Measurements from ENCODE around the gene TTLL5.
"Not testable (repeated sequence)": the region's sequence is repeated elsewhere in the genome, so short reads cannot be mapped to it uniquely, and the experiment has no call there.

TTLL5 gene

GRCh38 chr14:75920421-75920820 is 259.4 kb downstream of the TTLL5 start:
- not testable (repeated sequence) for DNase-seq

DNA sequence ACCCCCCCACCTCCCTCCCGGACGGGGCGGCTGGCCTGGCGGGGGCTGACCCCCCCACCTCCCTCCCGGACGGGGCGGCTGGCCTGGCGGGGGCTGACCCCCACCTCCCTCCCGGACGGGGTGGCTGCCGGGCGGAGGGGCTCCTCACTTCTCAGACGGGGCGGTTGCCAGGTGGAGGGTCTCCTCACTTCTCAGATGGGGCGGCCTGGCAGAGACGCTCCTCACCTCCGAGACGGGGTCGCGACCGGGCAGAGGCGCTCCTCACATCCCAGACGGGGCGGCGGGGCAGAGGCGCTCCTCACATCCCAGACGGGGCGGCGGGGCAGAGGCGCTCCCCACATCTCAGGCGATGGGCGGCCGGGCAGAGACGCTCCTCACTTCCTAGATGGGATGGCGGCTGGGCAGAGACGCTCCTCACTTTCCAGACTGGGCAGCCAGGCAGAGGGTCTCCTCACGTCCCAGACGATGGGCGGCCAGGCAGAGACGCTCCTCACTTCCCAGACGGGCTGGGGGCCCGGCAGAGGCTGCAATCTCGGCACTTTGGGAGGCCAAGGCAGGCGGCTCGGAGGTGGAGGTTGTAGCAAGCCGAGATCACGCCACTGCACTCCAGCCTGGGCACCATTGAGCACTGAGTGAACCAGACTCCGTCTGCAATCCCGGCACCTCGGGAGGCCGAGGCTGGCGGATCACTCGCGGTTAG is 264.2 kb downstream of the TTLL5 start:
- DNase-seq: not testable (repeated sequence)

DNA sequence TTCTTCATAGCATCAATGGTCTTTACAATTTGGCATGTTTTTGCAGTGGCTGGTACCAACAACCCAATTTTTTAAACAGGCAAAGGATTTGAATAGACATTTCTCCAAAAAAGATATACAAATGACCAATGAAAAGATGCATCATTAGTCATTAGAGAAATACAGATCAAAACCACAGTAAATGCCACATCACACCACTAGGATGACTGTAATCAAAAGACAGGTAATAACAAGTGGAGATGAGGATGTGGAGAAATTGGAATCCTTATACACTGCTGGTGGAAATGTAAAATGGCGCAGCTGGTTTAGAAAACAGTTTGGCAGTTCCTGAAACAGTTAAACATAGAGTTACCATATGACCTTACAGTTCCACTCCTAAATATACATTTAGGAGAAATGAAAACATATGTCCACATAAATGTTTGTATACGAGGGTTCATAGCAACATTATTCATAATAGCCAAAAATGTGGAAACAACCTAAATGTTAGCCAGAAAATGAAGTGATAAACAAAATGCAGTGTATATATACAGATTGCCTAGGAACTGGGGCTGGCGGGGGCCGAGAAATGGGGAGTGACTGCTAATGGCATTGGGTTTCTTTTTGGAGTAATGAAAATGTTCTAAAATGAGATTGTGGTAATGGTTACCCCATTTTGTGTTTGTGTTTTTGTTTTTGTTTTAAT is 265.5 kb downstream of the TTLL5 start:
- DNase-seq: no peak

DNA sequence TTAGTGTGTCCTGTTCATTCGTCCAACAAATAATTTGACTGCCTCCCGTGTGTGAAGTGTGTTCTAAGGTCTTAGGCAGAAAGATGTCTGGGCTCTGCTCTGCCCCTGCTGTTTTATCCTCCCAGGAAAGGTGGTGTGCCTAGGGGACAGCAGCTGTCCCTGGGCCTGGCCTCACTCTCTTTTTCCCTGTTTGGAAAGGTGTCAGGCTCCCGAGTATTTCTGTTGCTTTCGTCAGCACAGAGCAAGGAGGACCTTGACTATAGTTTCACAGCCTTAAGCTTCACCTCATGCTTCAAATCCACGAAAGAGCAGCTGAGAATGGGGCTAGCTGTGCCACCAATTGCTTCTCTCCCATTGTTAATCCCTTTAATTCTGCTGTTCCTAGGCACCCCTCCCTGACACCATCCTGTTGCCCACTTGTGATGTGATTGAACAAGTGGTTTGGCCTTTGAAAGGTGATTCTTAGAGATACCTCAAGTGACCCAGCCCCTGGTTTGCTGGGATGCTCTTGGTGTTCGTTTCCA is 266.6 kb downstream of the TTLL5 start:
- no peak for DNase-seq

- DNase-seq: no peak
These were observed 267.7 kb downstream of the TTLL5 start for GRCh38 chr14:75928690-75929181.

DNA sequence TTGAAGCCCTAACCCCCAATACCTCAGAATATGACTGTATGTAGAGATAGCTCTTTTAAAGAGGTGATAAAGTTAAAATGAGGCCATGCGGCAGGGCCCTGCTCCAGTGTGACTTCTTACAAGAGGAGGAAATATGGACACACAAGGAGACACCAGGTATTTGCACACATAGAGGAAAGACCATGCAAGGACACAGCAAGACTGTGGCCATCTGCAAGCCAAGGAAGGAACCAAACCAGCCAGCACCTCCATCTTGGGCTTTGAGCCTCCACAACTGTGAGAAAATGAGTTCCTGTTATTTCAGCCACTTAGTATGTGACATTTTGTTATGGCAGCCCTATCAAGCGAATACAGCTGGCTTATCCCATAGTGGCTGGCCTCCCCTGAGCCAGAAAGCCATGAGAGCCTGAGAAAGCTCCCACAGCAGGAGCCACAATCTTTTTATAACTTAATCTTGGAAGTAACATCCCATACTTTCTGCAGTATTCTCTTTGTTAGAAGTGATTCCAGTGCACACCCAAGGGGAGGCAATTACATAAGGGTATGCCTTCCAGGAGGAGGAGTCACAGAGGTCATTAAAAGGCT is 272.8 kb downstream of the TTLL5 start:
- no peak for DNase-seq

DNA sequence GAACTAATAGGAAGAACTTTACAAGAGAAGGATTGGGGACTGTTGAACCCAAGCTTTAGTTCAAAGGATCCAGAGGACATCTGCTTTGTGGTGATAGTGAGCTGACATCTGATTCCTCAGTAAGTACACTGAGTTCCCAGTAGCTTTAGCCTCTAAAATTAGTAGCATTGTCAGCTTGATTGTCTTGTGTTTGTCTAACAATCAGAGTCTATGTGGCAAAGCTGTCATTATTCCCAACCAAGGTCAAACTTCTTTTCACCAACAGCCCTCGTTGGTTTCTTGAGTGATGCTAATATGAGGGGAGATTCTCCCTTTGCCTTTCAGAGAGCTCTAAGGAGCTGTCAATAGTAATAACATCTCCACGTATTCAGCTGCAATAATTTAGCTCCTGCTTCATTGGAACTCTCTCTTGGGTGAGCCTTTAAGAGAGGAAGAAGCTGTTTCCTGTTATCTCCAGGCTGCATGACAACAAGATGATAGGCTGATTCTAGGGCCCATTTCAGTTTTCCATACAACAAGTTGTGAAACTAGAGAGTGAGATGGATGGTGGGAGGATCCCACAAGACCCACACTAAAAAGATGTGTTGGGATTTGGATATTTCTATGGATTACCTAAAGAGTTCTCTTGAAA is 274.1 kb downstream of the TTLL5 start:
- DNase-seq: no peak

GRCh38 chr14:75939200-75939599 is 278.2 kb downstream of the TTLL5 start:
- DNase-seq: no peak

- DNase-seq: no peak
These were observed 280.0 kb downstream of the TTLL5 start for GRCh38 chr14:75941030-75941429.

- DNase-seq: no peak
These were observed 283.7 kb downstream of the TTLL5 start for GRCh38 chr14:75944607-75945241.

DNA sequence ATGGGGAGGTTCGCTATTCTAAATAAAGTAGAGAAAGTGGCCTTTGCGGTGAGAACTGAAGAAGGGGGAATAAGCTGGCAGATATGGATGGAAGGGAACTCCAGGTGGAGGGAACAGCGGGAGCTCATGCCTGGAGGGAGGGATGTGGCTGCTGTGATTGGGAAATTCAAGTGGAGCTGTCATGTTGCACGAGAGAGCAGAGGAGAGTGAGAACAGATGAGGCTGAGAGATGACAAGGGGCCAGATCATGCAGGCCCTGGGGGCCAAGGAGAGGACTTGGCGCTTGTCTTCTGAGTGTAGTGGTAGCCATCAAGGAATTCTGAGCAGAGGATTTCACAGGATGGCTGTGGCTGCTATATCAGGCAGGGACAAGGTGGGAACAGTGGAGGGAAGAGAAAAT is 285.7 kb downstream of the TTLL5 start:
- DNase-seq: no peak

- no peak for DNase-seq
These were observed 291.4 kb downstream of the TTLL5 start for GRCh38 chr14:75952489-75952888.

- no peak for DNase-seq
These were observed 298.0 kb downstream of the TTLL5 start for GRCh38 chr14:75959031-75959430.

DNA sequence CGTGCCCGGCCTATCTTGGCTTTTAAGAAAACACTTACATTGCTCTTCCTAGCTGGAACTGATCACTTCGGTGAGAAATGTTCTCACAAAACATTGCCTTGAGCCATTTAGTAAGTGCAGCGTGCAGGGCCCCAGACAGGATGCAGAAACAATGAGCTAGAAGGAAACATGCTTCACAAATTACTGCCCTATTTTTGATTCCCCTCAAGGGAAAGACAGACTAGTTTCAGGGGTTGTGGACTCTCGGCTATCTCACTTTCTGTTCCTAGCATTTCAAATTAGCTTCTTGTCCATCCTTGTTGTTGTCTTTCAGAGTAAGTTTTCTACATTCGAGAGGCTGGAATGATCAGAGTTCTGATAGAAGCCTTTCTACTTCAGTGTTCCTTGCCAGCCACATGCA is 299.2 kb downstream of the TTLL5 start:
- no peak for DNase-seq

DNA sequence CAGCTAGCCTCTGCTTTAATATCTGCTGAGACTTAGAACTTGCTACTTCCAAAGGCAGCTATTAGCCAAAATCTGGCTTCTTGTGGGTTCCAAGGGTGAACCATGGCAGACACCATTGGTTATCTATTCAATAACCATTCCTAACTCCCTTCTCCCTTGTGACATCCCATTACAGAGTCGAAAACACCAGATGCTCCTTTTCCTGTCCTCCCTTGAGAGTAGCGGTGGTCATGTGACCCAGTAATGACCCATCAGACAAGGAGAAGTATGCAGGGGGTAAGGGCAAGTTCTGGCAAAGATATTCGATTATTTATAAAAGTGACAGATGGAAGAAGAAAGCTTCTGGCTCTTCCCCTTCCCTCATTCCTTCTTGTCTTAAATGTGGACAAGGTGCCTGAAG is 300.6 kb downstream of the TTLL5 start:
- peak; percentile 15 to 89 for DNase-seq

DNA sequence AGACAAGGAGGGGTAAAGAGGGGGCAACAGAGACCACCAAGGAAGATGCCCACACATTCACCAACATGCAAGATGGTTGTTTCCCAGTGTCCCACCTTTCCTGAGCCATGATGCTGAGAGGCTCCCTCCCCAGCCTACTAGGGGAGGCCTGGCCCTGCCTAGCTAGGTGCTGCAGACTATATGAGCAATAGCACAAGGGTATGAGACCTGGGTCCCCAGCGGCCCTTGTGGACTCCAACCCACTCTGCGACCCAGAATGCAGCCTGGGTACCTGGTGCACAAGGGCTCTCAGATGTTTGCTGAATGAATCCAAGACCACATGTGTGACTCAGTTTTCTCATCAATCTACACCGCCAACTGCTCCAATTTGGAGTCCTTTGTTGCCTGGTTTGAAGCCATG is 306.8 kb downstream of the TTLL5 start:
- DNase-seq: no peak

- peak in 1 of 2 experiments; percentile 75 for DNase-seq
These were observed 307.4 kb downstream of the TTLL5 start for GRCh38 chr14:75968456-75968855.

- peak in 1 of 2 experiments; percentile 74 for DNase-seq
These were observed 308.1 kb downstream of the TTLL5 start for GRCh38 chr14:75969126-75969525.

DNA sequence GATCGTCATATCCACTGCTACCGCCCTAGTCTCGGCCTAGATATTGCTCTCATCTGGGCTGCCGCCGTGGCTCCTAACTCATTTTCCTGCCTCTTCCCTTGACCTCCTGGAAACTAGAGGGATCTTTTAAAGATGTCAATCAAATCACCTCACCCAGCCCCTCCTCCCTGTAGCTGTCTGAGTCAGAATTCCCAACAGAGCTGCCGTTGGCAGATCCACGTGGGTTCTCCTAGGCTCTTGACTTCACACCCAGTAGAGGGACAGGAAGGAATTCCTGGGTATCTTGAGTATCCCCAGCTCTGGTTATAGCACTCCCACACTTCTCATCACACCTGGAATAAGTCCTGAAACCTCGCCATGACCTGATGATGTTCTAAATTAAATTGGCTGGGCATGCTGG is 308.8 kb downstream of the TTLL5 start:
- DNase-seq: peak in 1 of 2 experiments; percentile 63

DNA sequence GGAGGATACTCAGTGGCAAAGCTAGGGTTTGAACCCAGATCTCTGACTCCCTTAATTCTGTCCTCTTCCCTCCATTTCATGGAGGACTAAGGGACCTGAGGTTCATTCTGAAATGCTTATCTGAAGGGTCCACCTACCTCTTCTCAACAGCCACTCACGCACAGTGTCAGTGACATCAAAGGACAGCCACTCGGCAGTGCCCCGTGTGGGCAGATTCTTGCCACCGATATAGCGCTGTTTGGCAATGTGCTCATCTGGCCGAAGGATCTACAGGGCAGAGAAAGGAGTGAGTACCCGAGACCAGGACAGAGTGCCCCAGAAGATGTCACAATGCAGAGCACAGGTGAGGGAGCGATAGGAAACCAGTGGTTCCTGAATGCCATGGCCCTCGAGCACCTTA is 309.9 kb downstream of the TTLL5 start:
- no peak for DNase-seq

DNA sequence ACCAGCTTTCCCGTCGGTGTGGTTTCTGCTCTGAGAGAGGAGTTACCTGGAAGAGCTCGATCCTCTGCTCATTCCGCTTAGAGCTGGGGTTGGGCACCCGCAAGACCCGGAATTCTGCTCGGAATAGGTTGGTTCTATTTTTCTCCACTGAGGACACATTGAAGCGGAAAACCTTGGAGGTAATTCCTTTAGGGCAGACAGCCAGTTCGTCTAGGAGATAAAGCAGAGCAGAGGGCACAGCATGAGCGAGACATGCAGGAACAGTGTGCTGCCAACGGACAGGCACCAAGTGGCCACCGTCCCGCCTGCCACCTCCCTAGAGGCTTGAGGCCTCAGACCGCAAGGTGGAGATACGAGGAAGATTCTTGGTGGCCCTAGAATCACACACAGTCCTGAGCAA is 310.5 kb downstream of the TTLL5 start:
- DNase-seq: peak in 1 of 2 experiments; percentile 25

GRCh38 chr14:75972801-75973421 is 311.9 kb downstream of the TTLL5 start:
- DNase-seq: peak in 1 of 2 experiments; percentile 80
